PFSK-1 (cell line): Measurements from ENCODE around the gene ART4.

Experiments
- FOXP2 ChIP-seq: optimal IDR thresholded peaks from 2 replicates; pipeline ENCODE3; 2011; ENCODE audit warnings: borderline replicate concordance, control low read depth, inconsistent platforms; ENCODE audit not compliant: insufficient read depth; ENCODE audit errors: extremely low read length, extremely low read depth
- POLR2AphosphoS5 ChIP-seq: IDR thresholded peaks from 2 replicates; pipeline ENCODE4 v1.6.1; 2012; ENCODE audit warnings: low read depth, mild to moderate bottlenecking, control low read depth, low read length, moderate library complexity
- SIN3A ChIP-seq: IDR thresholded peaks from 2 replicates; pipeline ENCODE4 v1.6.1; 2012; ENCODE audit warnings: mild to moderate bottlenecking, low read length, moderate library complexity, borderline replicate concordance; ENCODE audit not compliant: insufficient read depth
- TAF1 ChIP-seq: IDR thresholded peaks from 2 replicates; pipeline ENCODE4 v1.6.1; 2012; ENCODE audit warnings: low read length, control low read depth, borderline replicate concordance; ENCODE audit not compliant: insufficient read depth
- TF ChIP-seq, protein P1 (sequence below), 2 experiments: IDR thresholded peaks; 2 replicates each; pipeline versions ENCODE4 v1.6.1 to v1.8.0; 2011 to 2012; ENCODE audit warnings: low read depth in 2 of 2, low read length in 2 of 2, control low read depth in 1 of 2, inconsistent platforms in 1 of 2, mild to moderate bottlenecking in 1 of 2, moderate library complexity in 1 of 2; ENCODE audit not compliant: insufficient read depth in 1 of 2

The ART4 gene

DNA sequence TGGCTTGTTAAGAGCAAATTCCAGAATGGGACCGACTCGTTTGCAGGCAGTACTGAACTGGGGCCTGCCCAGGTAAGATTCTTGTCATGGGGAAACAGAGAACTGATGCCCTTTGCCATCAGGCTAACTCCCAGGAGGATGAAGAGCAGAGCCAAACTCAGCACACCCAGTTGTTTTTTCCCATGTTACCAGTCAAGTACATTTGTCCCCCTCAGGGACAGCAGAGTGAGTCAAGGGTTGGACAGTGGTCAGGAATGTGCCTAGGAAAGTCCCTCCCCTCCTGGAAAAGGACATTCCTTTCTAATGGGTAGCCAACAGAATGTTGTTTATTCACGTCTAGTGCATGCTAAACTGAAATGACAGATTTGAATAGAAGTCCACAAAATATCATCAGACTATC lies 1.6 kb downstream of the ART4 start:
- TF ChIP-seq TAF1 (no peak), SIN3A (no peak), POLR2AphosphoS5 (no peak), FOXP2 (no peak)
- TF ChIP-seq, protein P1, sequence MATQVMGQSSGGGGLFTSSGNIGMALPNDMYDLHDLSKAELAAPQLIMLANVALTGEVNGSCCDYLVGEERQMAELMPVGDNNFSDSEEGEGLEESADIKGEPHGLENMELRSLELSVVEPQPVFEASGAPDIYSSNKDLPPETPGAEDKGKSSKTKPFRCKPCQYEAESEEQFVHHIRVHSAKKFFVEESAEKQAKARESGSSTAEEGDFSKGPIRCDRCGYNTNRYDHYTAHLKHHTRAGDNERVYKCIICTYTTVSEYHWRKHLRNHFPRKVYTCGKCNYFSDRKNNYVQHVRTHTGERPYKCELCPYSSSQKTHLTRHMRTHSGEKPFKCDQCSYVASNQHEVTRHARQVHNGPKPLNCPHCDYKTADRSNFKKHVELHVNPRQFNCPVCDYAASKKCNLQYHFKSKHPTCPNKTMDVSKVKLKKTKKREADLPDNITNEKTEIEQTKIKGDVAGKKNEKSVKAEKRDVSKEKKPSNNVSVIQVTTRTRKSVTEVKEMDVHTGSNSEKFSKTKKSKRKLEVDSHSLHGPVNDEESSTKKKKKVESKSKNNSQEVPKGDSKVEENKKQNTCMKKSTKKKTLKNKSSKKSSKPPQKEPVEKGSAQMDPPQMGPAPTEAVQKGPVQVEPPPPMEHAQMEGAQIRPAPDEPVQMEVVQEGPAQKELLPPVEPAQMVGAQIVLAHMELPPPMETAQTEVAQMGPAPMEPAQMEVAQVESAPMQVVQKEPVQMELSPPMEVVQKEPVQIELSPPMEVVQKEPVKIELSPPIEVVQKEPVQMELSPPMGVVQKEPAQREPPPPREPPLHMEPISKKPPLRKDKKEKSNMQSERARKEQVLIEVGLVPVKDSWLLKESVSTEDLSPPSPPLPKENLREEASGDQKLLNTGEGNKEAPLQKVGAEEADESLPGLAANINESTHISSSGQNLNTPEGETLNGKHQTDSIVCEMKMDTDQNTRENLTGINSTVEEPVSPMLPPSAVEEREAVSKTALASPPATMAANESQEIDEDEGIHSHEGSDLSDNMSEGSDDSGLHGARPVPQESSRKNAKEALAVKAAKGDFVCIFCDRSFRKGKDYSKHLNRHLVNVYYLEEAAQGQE (IDR thresholded peaks at IDR 0.05; ENCODE audit: insufficient read depth in 1 of 2, low read depth in 2 of 2, low read length in 2 of 2), result no peak

DNA sequence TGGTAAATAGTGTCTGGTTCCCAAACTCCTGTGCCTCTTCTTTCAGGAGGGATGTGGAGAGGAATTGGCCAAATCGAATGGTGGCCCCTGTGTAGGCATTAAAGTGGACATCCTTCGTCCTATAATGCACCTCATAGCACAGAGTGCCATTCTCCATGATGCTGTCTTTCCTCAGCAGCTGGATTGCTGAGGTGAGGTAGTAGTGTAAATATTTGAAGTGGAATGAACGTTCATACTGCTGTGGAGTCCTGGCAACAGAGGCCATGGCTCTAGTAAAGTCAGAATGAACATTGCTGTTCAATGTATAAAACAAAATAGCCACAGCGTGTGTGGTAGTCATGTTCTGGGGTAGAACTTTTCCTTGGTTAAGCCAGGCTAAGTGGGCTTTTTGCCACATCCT lies 2.7 kb downstream of the ART4 start:
- no peak for TF ChIP-seq TAF1
- no peak for TF ChIP-seq FOXP2
- no peak for TF ChIP-seq SIN3A
- TF ChIP-seq, protein P1 (IDR thresholded peaks at IDR 0.05; ENCODE audit: insufficient read depth in 1 of 2, low read depth in 2 of 2, low read length in 2 of 2), result no peak
- TF ChIP-seq POLR2AphosphoS5, result no peak

DNA sequence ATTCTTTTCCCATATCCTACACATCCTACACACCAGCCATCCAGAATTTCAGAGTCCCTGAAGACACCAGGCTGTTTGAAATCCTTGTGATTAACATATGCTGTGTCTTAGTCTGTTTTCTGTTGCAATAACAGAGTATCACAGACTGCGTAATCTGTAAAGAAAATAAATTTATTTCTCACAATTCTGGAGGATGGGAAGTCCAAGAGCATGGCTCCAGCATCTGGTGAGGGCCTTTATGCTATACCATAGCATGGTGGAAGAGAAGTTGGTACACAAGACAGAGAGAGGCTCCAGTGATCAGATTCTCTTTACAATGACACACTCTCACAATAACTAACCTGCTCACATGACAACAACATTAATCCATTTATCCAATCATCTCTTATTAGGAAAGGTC lies 4.1 kb downstream of the ART4 start:
- TF ChIP-seq POLR2AphosphoS5 (no peak), FOXP2 (no peak), TAF1 (no peak), SIN3A (no peak)
- TF ChIP-seq, protein P1 (IDR thresholded peaks at IDR 0.05; ENCODE audit: insufficient read depth in 1 of 2, low read depth in 2 of 2, low read length in 2 of 2), result no peak

DNA sequence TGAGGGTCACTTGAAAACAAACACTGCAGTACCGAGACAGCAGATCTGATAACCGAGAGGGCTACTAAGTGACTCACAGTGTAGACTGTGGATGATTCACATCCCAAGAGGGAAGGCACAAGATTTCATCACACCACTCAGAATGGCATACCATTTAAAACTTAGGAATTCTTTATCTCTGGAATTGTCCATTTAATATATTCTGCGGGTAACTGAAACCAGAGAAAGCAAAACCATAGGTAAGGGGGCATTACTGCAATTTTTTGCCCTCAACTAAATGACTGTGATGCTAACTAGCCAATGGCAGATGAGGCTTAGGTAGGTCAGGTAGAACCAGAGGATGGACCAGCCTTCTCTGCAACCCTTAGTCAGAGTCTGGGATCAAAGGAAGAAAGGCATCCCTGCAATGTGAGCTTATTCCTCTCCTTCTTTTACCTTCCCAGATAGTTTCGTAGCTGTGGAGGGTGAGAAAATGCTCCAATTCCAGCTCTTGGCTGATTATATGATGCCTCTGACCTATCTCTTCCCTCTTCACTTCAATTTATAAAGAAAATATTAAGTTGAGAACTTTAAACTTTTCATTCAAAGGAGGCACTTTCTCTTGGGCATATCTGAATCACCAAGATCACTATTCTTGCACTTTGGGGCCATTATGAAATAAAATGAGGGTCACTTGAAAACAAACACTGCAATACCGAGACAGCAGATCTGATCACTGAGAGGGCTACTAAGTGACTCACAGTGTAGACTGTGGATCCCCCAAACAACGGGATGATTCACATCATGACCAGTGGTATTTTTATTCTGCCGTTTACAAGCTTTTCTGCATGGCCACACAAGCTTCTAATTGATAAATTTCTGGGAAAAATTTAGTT lies 6.8 kb downstream of the ART4 start:
- TF ChIP-seq, protein P1 (IDR thresholded peaks at IDR 0.05; ENCODE audit: insufficient read depth in 1 of 2, low read depth in 2 of 2, low read length in 2 of 2), result no peak
- peak; percentile 46; the same call in 1 of the 2 replicates for TF ChIP-seq SIN3A

DNA sequence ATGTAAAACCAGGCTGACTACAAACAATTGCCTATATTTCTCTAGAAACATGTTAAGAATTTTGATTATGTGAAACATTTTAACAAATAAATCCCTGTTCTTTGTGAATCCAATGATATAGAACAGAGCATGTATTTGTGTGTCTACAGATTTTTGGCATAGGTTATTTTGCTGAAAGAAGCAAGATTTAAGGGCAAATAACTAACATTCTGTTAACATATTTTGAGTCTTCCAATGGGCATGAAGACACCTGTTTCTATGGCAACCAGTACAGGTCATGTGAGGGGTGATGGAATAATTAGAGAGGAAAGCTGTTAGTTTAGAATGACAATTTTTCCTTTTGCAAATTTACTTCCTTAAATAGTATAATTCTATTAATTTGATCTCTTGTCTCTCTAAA lies 8.8 kb downstream of the ART4 start:
- TF ChIP-seq SIN3A, result no peak
